HG03097 (cell line): ENCODE data around the gene HLA-A.

Experiments
- ATAC-seq: cut with Tn5 transposase; IDR thresholded peaks from one replicate; pipeline ENCODE4 v1.9.1; 2021; ENCODE audit not compliant: unreplicated experiment, low FRiP score

HLA-A gene

GRCh38 chr6:29933955-29934354, 8.4 kb upstream of the HLA-A start:
- ATAC-seq = no peak

- no peak for ATAC-seq
Measured at GRCh38 chr6:29935273-29935955, 6.9 kb upstream of the HLA-A start.

- no peak for ATAC-seq
Measured at GRCh38 chr6:29938746-29939508, 3.4 kb upstream of the HLA-A start.

- ATAC-seq = no peak
Measured at GRCh38 chr6:29941016-29941415, 1.3 kb upstream of the HLA-A start.

- no peak for ATAC-seq
Measured at GRCh38 chr6:29941471-29941870, 861 bp upstream of the HLA-A start.

GRCh38 chr6:29941916-29942274, 437 bp upstream of the HLA-A start:
- no peak for ATAC-seq

- no peak for ATAC-seq
Measured at GRCh38 chr6:29943053-29943966, 978 bp downstream of the HLA-A start.

- no peak for ATAC-seq
Measured at GRCh38 chr6:29945281-29945820, 3.0 kb downstream of the HLA-A start.

- ATAC-seq = no peak
Measured at GRCh38 chr6:29946223-29947076, 4.1 kb downstream of the HLA-A start.

GRCh38 chr6:29947077-29947980, 5.0 kb downstream of the HLA-A start:
- ATAC-seq = no peak

GRCh38 chr6:29948277-29948676, 5.9 kb downstream of the HLA-A start:
- ATAC-seq = no peak

- ATAC-seq = no peak
Measured at GRCh38 chr6:29949934-29950333, 7.6 kb downstream of the HLA-A start.

GRCh38 chr6:29951882-29952281, 9.6 kb downstream of the HLA-A start:
- ATAC-seq = no peak

GRCh38 chr6:29953001-29953441, 10.7 kb downstream of the HLA-A start:
- ATAC-seq = no peak

- no peak for ATAC-seq
Measured at GRCh38 chr6:29953686-29954085, 11.4 kb downstream of the HLA-A start.

GRCh38 chr6:29954272-29954671, 11.9 kb downstream of the HLA-A start:
- no peak for ATAC-seq

GRCh38 chr6:29955783-29956182, 13.5 kb downstream of the HLA-A start:
- no peak for ATAC-seq

- no peak for ATAC-seq
Measured at GRCh38 chr6:29956518-29956917, 14.2 kb downstream of the HLA-A start.

- no peak for ATAC-seq
Measured at GRCh38 chr6:29958046-29958445, 15.7 kb downstream of the HLA-A start.
